GM23338 (cell line): ENCODE measurements around the gene PLXNC1. TPM values are rescaled to one million over a fixed set of nuclear protein-coding genes. Genes with fewer than 3 reads are reported as not detected.

Experiments
- ATAC-seq: fragments of 200-7000 bp; cut with Tn5 transposase; 3 replicates; pipeline ENCODE4 v1.9.1; 2020
- DNase-seq: peaks from one replicate; pipeline ENCODE4 v3.0.0-alpha.2; 2015; ENCODE audit warnings: low spot score
- H2AFZ ChIP-seq: fragments of 200-600 bp; sonication (generic); 2 replicates; pipeline ENCODE4 v1.8.0; 2016; ENCODE audit warnings: antibody characterized with exemption, mild to moderate bottlenecking, moderate library complexity
- H3F3A ChIP-seq: fragments of 200-600 bp; sonication (generic); replicated peaks from 2 replicates; pipeline ENCODE4 v1.8.0; 2017; ENCODE audit warnings: antibody characterized with exemption, mixed run types, low read depth
- H3K27ac ChIP-seq: fragments of 200-600 bp; sonication (generic); 2 replicates; pipeline ENCODE4 v1.6.1; 2016; ENCODE audit warnings: low read depth
- H3K27me3 ChIP-seq: fragments of 200-600 bp; sonication (generic); 2 replicates; pipeline ENCODE4 v1.8.0; 2016; ENCODE audit warnings: mild to moderate bottlenecking, mixed run types, moderate library complexity; ENCODE audit not compliant: insufficient read depth
- H3K36me3 ChIP-seq: fragments of 200-600 bp; sonication (generic); 2 replicates; pipeline ENCODE4 v1.8.0; 2016; ENCODE audit warnings: mild to moderate bottlenecking; ENCODE audit not compliant: insufficient read depth
- H3K4me1 ChIP-seq: fragments of 200-600 bp; sonication (generic); 2 replicates; pipeline ENCODE4 v1.8.0; 2016; ENCODE audit warnings: mild to moderate bottlenecking, moderate library complexity; ENCODE audit not compliant: insufficient read depth
- H3K4me2 ChIP-seq: fragments of 200-600 bp; sonication (generic); 2 replicates; pipeline ENCODE4 v1.7.1; 2017; ENCODE audit warnings: mixed run types
- H3K4me3 ChIP-seq: fragments of 200-600 bp; sonication (generic); 2 replicates; pipeline ENCODE4 v1.6.1; 2016; ENCODE audit warnings: mixed run types
- H3K79me2 ChIP-seq: fragments of 200-600 bp; sonication (generic); replicated peaks from 2 replicates; pipeline ENCODE4 v1.8.0; 2017; ENCODE audit warnings: mild to moderate bottlenecking; ENCODE audit not compliant: insufficient read depth
- H3K9me2 ChIP-seq: fragments of 200-600 bp; sonication (generic); 2 replicates; pipeline ENCODE4 v1.8.0; 2017; ENCODE audit not compliant: insufficient read depth
- H4K20me1 ChIP-seq: fragments of 200-600 bp; sonication (generic); replicated peaks from 2 replicates; pipeline ENCODE4 v1.8.0; 2017; ENCODE audit warnings: mild to moderate bottlenecking; ENCODE audit not compliant: insufficient read depth
- H3K27ac Mint-ChIP-seq: 2 replicates; pipeline ENCODE4 v1.8.0; 2020; ENCODE audit warnings: inconsistent platforms, mild to moderate bottlenecking, moderate library complexity, mixed read lengths
- H3K27me3 Mint-ChIP-seq: 3 replicates; pipeline ENCODE4 v1.8.0; 2022; ENCODE audit warnings: low read depth, mild to moderate bottlenecking, moderate library complexity, mixed read lengths, inconsistent platforms; ENCODE audit not compliant: insufficient read depth, poor library complexity
- H3K36me3 Mint-ChIP-seq: 3 replicates; pipeline ENCODE4 v1.8.0; 2021; ENCODE audit warnings: low read depth, mild to moderate bottlenecking, inconsistent platforms, moderate library complexity, mixed read lengths
- H3K4me1 Mint-ChIP-seq: 3 replicates; pipeline ENCODE4 v1.8.0; 2020; ENCODE audit warnings: mild to moderate bottlenecking, inconsistent platforms, mixed read lengths
- H3K4me3 Mint-ChIP-seq: 3 replicates; pipeline ENCODE4 v1.8.0; 2021; ENCODE audit warnings: moderate library complexity, mild to moderate bottlenecking, inconsistent platforms, mixed read lengths
- H3K9me3 Mint-ChIP-seq: 3 replicates; pipeline ENCODE4 v1.8.0; 2020; ENCODE audit warnings: moderate library complexity, mild to moderate bottlenecking, inconsistent platforms, mixed read lengths
- CREB1 ChIP-seq: fragments of 250-450 bp; sonication (Bioruptor Pico); IDR thresholded peaks from 2 replicates; pipeline ENCODE4 v1.5.0; 2020; ENCODE audit warnings: low read depth, mild to moderate bottlenecking, moderate library complexity
- CTCF ChIP-seq, 2 experiments: fragments of 200-600 bp in 1 of 2; sonication (generic) in 1 of 2; conservative IDR thresholded peaks; 2 replicates each; pipeline versions ENCODE4 v1.5.1 to v1.6.1; 2016 to 2017; ENCODE audit warnings: antibody characterized with exemption in 2 of 2, low read depth in 2 of 2, mild to moderate bottlenecking in 2 of 2, moderate library complexity in 1 of 2
- ETS1 ChIP-seq: IDR thresholded peaks from 2 replicates; pipeline ENCODE4 v1.6.1; 2016; ENCODE audit warnings: antibody characterized with exemption
- EZH2phosphoT487 ChIP-seq: fragments of 200-600 bp; sonication (generic); IDR thresholded peaks from one replicate; pipeline ENCODE4 v1.8.1; 2018; ENCODE audit warnings: antibody characterized with exemption; ENCODE audit not compliant: unreplicated experiment
- JUNB ChIP-seq: IDR thresholded peaks from one replicate; pipeline ENCODE4 v1.6.1; 2016; ENCODE audit warnings: antibody characterized with exemption; ENCODE audit not compliant: unreplicated experiment
- POLR2AphosphoS5 ChIP-seq: IDR thresholded peaks from 2 replicates; pipeline ENCODE4 v1.6.1; 2016; ENCODE audit warnings: antibody characterized with exemption, low read depth
- STAT1 ChIP-seq: IDR thresholded peaks from one replicate; pipeline ENCODE4 v1.6.1; 2016; ENCODE audit warnings: antibody characterized with exemption; ENCODE audit not compliant: unreplicated experiment
- ZNF331 ChIP-seq: fragments of 250-450 bp; sonication (Bioruptor Pico); IDR thresholded peaks from 2 replicates; pipeline ENCODE4 v1.5.0; 2020; ENCODE audit warnings: low read depth, mild to moderate bottlenecking, moderate library complexity
- ZNF462 ChIP-seq: fragments of 250-450 bp; sonication (Bioruptor Pico); IDR thresholded peaks from 2 replicates; pipeline ENCODE4 v1.5.0; 2020; ENCODE audit warnings: mild to moderate bottlenecking, moderate library complexity
- polyA plus RNA-seq: library from polyadenylated mRNA; unstranded; fragments of >200 nt; fragmentation: Nextera tagmentation; extraction: Ambion mirVana; gene quantifications from 2 replicates; pipeline ENCODE4 v1.2.1, GENCODE V29; 2016
- total RNA-seq: library from RNA; depleted of rRNA; stranded (reverse); fragments of >200 nt; shearing (Covaris generic); gene quantifications from 2 replicates; pipeline ENCODE4 v1.2.3, GENCODE V29; 2014
- TF ChIP-seq, protein P1 (sequence below): IDR thresholded peaks from one replicate; pipeline ENCODE4 v1.6.1; 2018; ENCODE audit warnings: antibody characterized with exemption; ENCODE audit not compliant: unreplicated experiment

PLXNC1 gene
- total and polyA plus RNA-seq, 2 experiments from 2014 or later: 1.9 to 6.5 TPM

DNA sequence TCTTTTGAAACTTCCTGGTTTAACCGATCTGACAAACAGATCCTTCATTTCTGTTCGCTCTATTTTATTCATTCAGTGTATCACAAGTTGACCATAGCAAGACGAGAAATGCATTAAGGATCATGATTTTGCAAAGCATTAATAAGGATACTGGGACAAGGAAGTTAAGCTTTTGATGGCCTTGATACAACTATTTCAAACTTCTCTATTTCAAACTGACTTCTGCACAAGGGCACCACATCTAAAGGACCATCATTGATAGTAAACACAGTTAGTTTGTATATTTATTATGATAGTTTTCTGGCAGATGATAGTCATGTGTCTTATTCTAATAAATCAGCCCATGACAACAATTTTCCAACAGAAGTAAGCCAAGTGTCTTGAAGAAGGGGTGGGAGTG is 25.8 kb upstream of the PLXNC1 start:
- DNase-seq (no peak), ATAC-seq (no peak)
- H3K27ac ChIP-seq: no peak overlapping the region
- no peaks in the 10 kb centered on the region for H3K9me3 Mint-ChIP-seq
- no peaks in the 10 kb centered on the region for H3K79me2 ChIP-seq
- no peaks in the 10 kb centered on the region for H3F3A ChIP-seq
- no peaks in the 10 kb centered on the region for H3K27me3 Mint-ChIP-seq
- H3K4me2 ChIP-seq: no peak overlapping the region
- H3K4me3 ChIP-seq: no peak overlapping the region
- no peaks in the 10 kb centered on the region for H3K27me3 ChIP-seq
- peaks cover 14% of the 10 kb centered on the region for H3K4me1 Mint-ChIP-seq
- H3K27ac Mint-ChIP-seq: no peak overlapping the region
- H3K4me1 ChIP-seq: no peaks in the 10 kb centered on the region
- no peaks in the 10 kb centered on the region for H3K9me2 ChIP-seq
- H3K4me3 Mint-ChIP-seq: no peak overlapping the region
- H3K36me3 Mint-ChIP-seq: no peaks in the 10 kb centered on the region
- H4K20me1 ChIP-seq: no peaks in the 10 kb centered on the region
- H2AFZ ChIP-seq: no peak overlapping the region
- TF ChIP-seq CTCF (conservative IDR thresholded peaks at IDR 0.05; ENCODE audit: low read depth in 2 of 2) (no peak), JUNB (no peak), ZNF331 (no peak), POLR2AphosphoS5 (no peak), EZH2phosphoT487 (no peak)
- TF ChIP-seq, protein P1, sequence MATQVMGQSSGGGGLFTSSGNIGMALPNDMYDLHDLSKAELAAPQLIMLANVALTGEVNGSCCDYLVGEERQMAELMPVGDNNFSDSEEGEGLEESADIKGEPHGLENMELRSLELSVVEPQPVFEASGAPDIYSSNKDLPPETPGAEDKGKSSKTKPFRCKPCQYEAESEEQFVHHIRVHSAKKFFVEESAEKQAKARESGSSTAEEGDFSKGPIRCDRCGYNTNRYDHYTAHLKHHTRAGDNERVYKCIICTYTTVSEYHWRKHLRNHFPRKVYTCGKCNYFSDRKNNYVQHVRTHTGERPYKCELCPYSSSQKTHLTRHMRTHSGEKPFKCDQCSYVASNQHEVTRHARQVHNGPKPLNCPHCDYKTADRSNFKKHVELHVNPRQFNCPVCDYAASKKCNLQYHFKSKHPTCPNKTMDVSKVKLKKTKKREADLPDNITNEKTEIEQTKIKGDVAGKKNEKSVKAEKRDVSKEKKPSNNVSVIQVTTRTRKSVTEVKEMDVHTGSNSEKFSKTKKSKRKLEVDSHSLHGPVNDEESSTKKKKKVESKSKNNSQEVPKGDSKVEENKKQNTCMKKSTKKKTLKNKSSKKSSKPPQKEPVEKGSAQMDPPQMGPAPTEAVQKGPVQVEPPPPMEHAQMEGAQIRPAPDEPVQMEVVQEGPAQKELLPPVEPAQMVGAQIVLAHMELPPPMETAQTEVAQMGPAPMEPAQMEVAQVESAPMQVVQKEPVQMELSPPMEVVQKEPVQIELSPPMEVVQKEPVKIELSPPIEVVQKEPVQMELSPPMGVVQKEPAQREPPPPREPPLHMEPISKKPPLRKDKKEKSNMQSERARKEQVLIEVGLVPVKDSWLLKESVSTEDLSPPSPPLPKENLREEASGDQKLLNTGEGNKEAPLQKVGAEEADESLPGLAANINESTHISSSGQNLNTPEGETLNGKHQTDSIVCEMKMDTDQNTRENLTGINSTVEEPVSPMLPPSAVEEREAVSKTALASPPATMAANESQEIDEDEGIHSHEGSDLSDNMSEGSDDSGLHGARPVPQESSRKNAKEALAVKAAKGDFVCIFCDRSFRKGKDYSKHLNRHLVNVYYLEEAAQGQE: no peak
- H3K36me3 ChIP-seq: no peaks in the 10 kb centered on the region

DNA sequence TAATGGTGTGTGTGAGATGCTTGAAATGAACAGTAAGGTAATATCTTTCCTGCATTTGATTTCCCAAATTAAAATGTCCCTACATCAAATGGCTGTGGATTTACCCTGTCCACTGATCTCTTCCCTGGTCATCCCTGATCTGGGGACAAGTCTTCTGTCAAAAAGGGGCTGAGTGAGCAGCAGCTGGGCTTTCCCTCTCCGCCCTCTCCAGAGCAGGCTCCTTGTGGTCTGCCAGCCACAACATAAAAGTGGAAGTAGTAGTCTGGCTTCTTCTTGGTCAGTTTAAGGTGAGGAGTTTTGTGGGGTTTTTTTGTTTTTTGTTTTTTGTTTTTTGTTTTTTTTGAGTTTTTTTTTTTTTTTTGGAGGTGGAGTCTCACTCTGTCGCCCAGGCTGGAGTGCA is 25.2 kb upstream of the PLXNC1 start:
- no peak for DNase-seq
- TF ChIP-seq EZH2phosphoT487 (no peak), ETS1 (no peak), JUNB (no peak), ZNF331 (no peak), ZNF462 (no peak), STAT1 (no peak), POLR2AphosphoS5 (no peak), CREB1 (CRISPR knock-in tag) (no peak)

More for the DNA sequence above, 25.2 kb upstream of the PLXNC1 start:
- Histone ChIP-seq H3K27ac (no peak overlapping the region), H3K9me2 (no peaks in the 10 kb centered on the region), H4K20me1 (no peaks in the 10 kb centered on the region), H3K27me3 (no peaks in the 10 kb centered on the region), H3K4me3 (no peak overlapping the region), H3K79me2 (no peaks in the 10 kb centered on the region), H3F3A (no peaks in the 10 kb centered on the region), H3K4me2 (no peak overlapping the region), H3K4me1 (no peaks in the 10 kb centered on the region), H3K36me3 (no peaks in the 10 kb centered on the region), H2AFZ (no peak overlapping the region)
- Mint-ChIP-seq H3K27me3 (no peaks in the 10 kb centered on the region), H3K4me3 (no peak overlapping the region), H3K4me1 (peaks cover 14% of the 10 kb centered on the region), H3K9me3 (no peaks in the 10 kb centered on the region), H3K36me3 (no peaks in the 10 kb centered on the region), H3K27ac (no peak overlapping the region)
- no peak for ATAC-seq
